HFF-Myc (cell line): ENCODE measurements around the gene LCN6.

ENCODE experiments used
- DNase-seq: peaks from one replicate; pipeline ENCODE4 v3.0.0-alpha.2; 2011; ENCODE audit warnings: low read depth; ENCODE audit errors: extremely low read depth
- H3K4me3 ChIP-seq: replicated peaks from 2 replicates; pipeline ENCODE4 v1.5.1; 2011; ENCODE audit warnings: low read depth, mild to moderate bottlenecking, control low read depth, low read length
- TF ChIP-seq, protein P1 (sequence below): IDR thresholded peaks from 2 replicates; pipeline ENCODE4 v1.5.1; 2012; ENCODE audit warnings: mild to moderate bottlenecking, low read depth, low read length, control low read depth; ENCODE audit errors: missing control alignments

Gene LCN6

DNA sequence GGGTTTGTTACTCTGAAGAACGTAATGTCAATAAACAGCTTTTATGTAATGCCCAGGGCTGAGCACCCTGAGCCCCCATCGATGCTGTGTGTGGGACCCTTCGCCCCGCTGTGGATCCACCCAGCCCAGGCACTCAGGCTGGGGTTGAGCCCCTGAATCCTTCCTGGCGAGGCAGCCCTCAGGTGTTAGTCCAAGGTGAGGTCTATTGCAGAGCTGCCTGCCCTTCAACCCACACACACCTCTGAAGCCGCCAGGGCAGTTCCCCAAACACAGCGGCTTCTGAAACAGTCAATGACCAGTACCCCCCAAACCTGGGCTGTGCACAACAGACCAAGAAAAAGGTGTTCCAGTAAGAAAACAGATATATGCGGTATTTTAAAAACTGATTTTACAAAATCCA is 24.3 kb downstream of the LCN6 start:
- TF ChIP-seq, protein P1, sequence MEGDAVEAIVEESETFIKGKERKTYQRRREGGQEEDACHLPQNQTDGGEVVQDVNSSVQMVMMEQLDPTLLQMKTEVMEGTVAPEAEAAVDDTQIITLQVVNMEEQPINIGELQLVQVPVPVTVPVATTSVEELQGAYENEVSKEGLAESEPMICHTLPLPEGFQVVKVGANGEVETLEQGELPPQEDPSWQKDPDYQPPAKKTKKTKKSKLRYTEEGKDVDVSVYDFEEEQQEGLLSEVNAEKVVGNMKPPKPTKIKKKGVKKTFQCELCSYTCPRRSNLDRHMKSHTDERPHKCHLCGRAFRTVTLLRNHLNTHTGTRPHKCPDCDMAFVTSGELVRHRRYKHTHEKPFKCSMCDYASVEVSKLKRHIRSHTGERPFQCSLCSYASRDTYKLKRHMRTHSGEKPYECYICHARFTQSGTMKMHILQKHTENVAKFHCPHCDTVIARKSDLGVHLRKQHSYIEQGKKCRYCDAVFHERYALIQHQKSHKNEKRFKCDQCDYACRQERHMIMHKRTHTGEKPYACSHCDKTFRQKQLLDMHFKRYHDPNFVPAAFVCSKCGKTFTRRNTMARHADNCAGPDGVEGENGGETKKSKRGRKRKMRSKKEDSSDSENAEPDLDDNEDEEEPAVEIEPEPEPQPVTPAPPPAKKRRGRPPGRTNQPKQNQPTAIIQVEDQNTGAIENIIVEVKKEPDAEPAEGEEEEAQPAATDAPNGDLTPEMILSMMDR = no peak
- DNase-seq = no peak
- no peak overlapping the region for H3K4me3 ChIP-seq

DNA sequence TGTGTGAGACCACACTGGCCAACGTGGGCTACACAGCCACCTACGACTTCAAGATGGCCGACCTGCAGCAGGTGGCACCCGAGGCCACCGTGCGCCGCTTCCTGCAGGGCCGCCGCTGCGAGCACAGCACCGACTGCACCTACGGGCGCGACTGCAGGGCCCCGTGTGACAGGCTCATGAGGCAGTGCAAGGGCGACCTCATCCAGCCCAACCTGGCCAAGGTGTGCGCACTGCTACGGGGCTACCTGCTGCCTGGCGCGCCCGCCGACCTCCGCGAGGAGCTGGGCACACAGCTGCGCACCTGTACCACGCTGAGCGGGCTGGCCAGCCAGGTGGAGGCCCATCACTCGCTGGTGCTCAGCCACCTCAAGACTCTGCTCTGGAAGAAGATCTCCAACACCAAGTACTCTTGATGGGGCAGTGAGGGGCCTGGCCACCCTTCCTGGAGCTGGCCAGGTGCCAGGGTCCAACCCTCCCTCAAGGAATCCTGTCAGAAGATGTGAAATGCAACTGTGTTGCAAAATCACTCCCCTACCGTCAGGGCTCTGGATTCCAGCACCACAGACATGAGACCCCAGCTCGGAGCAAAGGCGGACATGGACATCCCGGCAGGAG is 24.9 kb downstream of the LCN6 start:
- H3K4me3 ChIP-seq = no peak overlapping the region
- TF ChIP-seq, protein P1 = no peak
- DNase-seq = no peak

DNA sequence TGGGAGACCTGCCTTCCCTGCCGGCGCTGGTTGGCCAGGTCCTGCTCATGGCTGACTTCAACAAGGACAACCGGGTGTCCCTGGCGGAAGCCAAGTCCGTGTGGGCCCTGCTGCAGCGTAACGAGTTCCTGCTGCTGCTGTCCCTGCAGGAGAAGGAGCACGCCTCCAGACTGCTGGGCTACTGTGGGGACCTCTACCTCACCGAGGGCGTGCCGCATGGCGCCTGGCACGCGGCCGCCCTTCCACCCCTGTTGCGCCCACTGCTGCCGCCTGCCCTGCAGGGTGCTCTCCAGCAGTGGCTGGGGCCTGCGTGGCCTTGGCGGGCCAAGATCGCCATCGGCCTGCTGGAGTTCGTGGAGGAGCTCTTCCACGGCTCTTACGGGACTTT is 25.4 kb downstream of the LCN6 start:
- DNase-seq = no peak
- no peak overlapping the region for H3K4me3 ChIP-seq
- TF ChIP-seq, protein P1 = no peak

DNA sequence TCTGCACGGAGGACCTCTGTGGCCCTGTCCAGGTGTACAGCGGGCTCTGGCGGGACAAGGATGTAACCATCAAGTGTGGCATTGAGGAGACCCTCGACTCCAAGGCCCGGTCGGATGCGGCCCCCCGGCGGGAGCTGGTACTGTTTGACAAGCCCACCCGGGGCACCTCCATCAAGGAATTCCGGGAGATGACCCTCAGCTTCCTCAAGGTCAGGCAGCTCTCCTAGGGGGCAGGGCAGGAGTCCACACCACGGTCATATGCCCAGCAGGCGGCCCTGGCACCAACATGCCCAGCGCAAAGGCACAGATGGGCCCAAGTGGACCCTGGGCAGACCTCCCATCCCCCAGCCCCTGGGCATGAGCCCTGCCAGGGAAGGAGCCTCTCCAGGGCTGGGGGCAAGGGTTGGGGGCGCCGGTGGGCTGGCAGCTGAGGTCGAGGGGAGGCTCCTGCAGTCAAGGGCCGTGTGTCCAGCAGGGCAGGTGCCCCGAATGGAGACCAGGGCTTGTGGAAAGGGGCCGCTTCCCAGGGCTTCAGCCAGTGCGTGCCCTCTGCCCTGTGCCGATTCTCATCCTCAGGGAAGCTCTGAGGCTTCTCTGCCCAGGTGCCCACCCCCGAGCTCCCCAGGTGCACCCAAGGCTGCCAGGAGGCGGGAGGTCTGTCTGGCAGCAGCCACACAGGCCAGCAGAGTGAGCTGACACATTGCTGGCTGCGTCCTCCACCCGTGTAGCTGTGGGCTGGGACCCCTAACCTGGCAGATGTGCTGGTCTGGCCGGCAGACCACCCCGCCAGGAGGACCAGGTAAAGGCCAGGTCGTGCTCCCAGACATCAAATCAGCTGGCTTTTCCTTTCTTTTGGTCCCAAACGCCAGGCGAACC is 26.0 kb downstream of the LCN6 start:
- no peak overlapping the region for H3K4me3 ChIP-seq
- TF ChIP-seq, protein P1 = no peak
- DNase-seq = no peak

DNA sequence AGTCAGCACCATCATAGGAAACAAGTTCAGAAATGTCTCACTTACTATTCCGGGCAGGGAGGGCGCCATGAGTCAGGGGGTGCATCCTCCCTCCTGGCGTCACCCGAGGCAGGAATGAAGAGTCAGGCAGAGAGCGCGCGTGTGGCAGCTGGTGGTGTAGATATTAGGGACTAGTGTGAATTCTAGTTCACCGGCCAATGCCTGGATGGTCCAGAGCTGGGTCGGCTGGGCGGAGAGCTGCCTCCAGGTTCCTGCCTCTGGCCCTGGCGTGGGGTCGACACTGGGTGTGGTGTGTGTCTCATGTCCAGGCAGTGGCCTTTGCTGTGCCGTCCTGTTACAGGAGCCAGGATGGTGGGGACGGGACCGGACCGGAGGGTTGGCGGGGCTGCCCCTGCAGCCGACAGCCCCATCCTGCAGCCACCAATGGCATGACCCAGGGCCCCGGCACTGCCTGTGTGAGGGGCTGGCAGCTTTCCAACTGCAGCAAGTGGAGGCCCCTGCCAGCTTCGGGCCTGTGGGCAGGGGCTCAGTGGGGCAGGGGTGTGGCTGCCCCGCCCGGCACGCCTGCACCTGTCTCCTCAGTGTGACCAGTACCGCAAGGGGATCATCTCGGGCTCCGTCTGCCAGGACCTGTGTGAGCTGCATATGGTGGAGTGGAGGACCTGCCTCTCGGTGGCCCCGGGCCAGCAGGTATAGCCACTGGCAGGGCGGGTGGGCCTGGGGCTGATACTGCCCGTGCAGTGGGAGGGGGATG is 26.8 kb downstream of the LCN6 start:
- TF ChIP-seq, protein P1 = no peak
- no peak overlapping the region for H3K4me3 ChIP-seq
- DNase-seq = no peak

DNA sequence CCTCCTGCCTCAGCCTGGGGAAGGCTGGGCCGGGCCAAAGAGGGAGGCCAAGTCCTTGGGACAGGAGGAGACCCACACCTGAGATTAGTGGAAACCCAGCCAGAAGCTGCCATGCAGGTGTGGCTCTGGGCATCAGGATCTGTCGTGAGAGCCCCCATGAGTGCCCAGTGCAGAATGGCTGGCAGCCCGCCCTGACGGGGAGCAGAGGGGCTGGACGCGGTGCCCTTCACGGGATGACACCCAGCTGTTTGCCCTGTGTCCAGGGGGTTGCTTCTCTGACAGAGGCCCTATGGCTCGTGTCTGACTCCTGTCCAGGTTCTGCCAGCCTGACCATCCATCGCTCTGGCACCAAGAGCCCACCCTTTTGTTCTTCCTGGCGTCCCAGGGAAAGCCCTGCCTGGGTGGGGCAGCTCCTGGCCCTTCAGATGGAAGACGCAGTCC is 27.4 kb downstream of the LCN6 start:
- no peak overlapping the region for H3K4me3 ChIP-seq
- TF ChIP-seq, protein P1 = no peak
- no peak for DNase-seq
